HG03103 (cell line): ENCODE data around the gene TANGO2.

Source experiments
- ATAC-seq: cut with Tn5 transposase; IDR thresholded peaks from one replicate; pipeline ENCODE4 v1.9.1; 2021; ENCODE audit warnings: low read depth; ENCODE audit not compliant: unreplicated experiment

The TANGO2 gene

GRCh38 chr22:20039683-20040325 lies 18.9 kb downstream of the TANGO2 start:
- no peak for ATAC-seq

DNA sequence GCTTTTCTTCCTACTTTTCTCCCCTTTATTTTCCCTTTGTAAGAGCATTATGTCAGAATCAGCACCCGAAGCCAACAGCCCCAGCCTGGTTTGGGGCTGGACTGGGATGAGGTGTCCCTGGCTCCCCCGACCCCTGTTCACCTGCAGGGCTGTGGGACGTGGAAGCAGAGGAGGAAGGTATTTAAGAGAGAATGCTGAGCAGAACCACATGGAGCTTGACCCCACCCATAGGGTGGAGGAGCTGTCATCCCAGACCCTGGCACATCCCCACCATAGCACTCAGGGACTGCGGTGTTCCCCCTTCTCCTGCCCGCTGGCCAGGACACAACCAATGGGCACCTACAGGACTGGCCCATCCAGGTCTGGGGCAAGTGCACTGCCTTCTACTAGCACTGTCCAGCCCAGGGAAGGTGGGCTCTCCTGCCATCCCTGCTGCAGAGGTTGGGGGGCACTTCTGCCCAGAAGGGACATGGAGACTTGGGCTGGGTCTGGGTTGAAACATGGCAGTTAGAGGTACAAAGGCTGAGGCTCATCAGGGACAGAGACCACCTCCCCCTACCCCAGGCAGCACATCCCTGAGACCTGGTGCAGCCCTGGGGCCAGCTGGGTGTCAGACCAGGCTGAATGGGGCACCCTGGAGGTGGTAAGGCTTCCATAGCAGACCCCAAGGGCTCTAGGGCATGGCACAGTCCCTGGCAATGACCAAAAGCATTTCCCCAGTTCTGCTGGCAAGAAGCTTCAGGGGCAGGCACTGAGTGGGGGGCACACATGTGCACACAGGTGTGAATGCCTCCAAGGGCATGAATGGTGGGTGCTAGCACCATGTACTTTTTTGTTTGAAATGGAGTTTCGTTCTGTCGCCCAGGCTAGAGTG lies 19.7 kb downstream of the TANGO2 start:
- ATAC-seq, result no peak

GRCh38 chr22:20043057-20043996 lies 22.4 kb downstream of the TANGO2 start:
- no peak for ATAC-seq

- ATAC-seq, result no peak
Measured at GRCh38 chr22:20043997-20044342, 23.1 kb downstream of the TANGO2 start.

DNA sequence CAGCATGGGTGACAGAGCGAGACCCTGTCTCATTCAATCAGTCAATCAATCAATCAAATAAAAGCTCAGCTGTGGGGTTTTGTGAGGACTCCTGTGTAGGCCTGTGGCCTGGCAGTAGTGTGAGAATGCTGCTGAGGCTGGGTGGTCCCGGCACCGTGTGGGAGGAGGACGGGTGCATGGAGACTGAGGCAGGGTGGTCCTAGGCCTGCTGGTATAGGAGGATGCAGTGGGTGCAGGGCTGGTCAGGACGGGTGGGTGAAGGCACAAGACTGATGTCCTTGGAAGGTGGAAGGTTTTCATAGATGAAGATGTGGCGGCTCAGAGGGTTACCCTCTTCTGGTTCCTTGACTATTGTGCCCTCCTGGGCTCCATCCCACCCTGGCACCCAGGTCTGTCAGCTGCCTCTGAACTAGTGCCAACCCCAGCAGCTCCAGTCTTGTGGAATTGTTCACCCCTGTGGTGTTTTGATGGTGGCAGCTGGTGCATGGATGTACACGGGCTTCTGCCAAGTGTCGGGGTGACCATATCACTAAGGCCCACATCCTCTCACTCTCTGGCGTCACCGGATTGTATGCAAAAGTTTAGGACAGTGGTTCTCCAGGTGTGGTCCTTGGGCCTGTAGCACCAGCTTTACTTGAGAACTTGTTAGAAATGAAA lies 23.7 kb downstream of the TANGO2 start:
- ATAC-seq, result no peak

DNA sequence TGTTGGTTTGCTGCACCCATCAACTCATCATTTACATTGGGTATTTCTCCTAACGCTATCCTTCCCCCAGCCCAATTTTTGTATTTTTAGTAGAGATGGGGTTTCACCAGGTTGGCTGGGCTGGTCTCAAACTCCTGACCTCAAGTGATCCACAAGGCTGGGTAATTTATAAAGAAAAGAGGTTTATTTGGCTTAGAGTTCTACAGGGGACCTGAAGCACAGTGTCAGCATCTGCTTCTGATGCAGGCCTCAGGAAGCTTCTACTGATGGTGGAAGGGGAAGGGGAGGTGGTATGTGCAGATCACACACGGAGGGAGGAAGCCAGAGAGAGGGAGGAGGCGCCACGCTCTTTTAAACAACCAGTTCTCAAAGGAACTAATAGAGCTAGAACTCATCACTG lies 25.8 kb downstream of the TANGO2 start:
- no peak for ATAC-seq

DNA sequence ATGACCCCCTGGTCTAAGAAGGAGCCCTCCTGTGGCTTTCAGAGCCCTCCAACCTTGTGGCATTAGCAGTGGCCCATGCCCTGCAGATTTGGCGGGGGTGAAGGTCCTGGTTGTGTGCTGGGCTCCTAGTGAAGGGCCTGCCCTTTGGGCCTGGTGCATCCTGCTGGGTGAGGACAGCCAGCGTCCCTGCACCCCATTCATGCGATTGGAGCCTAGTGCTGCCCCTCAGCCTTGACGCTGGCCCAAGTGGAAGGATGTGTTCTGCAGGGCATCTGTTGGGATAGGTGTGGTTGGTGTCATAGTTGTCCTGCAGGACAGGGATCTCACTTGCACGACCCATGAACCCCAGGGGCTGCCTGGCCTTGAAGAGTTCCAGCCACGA lies 31.0 kb downstream of the TANGO2 start:
- ATAC-seq, result no peak

DNA sequence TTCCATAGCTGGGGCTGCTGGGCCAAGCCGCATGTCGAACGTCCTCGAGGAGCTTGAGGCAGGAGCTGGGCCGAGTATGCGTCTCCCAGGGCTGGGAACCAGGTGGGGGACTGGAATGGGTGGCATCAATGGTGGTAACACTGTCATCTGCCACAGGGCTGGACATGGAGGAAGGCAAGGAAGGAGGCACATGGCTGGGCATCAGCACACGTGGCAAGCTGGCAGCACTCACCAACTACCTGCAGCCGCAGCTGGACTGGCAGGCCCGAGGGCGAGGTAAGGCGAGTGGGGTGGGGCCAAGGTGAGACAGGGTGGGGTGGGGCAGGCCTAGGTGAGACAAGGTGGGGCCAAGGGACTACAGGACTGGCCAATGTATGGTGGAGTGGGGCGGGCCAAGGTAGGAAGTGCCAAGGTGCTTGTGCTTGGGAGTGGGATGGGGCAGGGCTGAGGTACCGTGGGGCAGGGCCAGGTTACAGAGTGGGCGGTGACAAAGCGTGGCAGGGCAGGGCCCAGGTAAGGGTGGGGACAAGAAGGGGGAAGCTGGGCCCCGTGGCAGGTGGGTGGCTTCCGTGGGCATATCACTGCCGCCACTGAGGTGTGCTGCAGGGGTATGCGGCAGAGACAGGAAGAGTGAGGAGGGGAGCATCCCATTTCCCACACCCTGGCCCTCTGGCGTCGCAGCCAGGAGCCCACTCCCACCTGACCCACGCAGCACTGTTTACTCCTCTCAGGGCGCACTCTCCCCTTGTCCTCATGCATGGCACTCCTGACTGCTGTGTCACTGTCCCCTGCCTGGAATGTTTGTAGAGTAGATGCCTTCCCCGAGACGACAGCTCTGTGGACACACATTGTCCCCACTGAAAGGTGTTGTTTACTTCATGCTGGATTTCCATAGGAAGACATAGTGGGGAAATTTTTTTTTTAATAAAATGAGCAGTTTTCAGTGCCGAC lies 31.7 kb downstream of the TANGO2 start:
- ATAC-seq, result no peak

GRCh38 chr22:20053407-20054033 lies 32.6 kb downstream of the TANGO2 start:
- ATAC-seq, result no peak

- ATAC-seq, result no peak
Measured at GRCh38 chr22:20054034-20054427, 33.1 kb downstream of the TANGO2 start.

DNA sequence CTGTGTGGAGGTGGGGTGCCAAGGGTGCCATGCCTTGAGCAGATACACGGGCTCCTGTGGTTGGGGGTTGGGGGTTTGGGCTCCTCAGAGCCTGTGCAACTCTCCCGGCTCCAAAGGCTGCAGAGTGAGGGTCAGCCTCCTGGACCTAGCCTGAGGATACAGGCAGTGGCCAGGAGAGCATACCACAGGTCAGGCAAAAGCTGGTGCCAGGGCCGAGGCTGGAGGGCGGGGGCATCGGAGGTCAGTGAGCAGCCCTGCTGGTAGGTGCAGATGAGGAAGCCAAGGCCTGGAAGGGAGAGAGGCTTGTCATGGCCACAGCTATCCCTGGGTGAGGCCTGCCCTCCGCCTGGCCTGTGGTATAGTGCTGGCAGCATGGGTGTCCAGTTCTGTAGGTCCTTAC lies 33.6 kb downstream of the TANGO2 start:
- no peak for ATAC-seq

GRCh38 chr22:20055144-20055543 lies 34.2 kb downstream of the TANGO2 start:
- ATAC-seq, result no peak

DNA sequence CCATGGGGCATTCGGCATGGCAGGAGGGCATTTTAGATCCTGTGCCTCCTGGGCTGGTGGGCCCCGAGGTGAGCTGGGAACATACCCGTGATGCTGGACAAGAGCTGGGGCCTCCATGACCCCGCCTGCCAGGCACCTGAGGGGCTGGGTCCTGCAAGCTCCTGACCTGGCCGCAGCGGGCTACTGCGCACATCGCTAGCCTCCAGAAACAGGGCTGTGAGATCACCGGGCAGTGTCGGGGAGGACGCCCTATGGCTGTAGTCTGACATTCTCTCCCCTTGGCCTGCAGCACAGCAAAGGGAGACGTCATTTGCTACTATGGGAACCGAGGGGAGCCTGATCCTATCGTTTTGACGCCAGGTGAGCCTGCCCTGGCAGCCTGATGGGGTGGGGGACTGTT lies 34.7 kb downstream of the TANGO2 start:
- no peak for ATAC-seq

DNA sequence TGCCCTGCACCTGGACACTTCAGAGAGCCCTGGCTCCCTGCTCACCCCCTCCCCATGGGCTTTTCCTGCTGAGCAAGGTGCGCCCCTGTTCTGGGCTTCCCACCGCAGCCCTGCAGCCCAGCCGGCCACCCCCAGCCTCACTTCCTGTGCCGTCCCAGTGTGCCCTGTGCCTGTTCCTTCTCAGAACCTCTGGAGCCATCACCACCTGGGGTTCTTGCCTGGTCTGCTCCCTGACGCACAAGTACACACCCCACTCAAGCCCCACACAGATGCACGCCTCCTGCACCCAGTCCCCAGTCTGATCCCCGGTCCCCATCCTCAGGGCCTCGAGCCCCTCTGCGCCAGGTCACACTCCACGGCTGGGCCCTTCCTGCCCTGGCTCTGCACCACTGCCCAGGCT lies 35.3 kb downstream of the TANGO2 start:
- ATAC-seq, result no peak

- no peak for ATAC-seq
Measured at GRCh38 chr22:20056696-20057386, 35.9 kb downstream of the TANGO2 start.

DNA sequence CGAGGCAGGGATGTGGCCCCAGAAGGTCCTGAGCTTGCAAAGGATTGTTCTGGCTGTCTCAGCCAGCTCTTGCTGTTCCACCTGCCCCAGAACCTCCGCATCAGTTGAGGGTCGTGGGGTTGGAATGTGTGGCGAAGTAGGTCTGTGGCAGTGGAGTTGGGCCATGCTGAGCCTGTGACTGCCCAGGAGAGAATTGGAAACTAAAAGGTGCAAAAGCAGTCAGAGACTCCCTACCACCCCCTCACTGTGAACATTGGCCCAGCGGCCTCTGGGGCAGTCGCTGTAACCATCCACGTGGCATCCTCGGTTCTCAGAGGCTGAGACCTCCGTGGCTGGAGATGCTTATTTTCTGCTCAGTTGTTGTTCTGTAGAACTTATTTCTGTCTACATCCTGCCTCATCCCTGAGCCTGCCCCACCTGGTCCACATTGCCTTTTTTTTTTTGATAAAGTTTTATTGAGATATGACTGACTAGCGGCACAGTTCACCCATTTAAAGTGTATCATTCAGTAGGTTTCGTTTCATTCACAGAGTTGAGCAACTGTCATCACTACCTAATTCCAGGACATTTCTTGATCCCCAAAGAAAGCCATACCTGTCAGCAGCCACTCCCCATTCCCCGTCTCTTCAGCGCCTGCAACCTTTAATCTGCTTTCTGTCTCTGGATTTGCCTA lies 36.8 kb downstream of the TANGO2 start:
- no peak for ATAC-seq

DNA sequence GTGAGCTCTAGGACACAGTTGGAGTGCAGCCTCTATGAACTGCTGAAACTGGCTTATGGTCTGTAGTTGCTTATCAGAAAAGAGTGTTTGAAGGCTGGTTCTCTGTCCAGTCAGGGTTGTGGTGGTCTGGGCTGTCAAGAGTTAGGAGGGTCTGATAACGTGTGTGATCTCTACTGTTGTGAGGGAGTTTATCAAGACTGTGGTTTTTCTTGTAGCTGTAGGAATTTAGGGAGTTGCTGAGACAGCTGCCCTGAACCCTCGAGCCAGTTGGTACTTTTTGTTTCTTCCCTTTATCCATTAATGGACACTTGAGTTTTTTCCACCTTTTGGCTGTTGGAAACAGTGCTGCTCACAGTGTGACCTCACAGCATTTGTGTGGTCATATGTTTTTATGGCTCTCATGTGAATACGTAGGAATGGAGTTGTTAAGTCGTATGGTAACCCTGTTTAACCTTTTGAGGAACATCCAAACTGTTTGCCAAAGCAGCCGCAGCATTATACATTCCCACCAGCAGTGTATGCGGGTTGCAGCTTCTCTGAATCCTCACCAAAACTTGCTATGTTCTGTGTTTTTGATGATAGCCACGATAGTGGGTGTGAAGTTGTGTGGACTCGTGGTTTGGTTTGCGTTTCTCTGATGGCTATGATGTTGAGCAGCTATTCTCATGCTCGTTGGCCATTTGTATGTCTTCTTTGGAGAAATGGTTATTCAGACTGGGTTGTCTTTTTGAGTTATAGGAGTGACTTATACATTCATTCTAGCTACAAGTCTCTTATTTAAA lies 38.3 kb downstream of the TANGO2 start:
- no peak for ATAC-seq
